HG02623 (cell line): Measurements from ENCODE around the gene RAD51.

Experiments
- ATAC-seq: cut with Tn5 transposase; IDR thresholded peaks from one replicate; pipeline ENCODE4 v1.9.1; 2021; ENCODE audit warnings: moderate library complexity; ENCODE audit not compliant: unreplicated experiment

Gene RAD51

GRCh38 chr15:40759961-40760360, 65.0 kb downstream of the RAD51 start:
- no peak for ATAC-seq

DNA sequence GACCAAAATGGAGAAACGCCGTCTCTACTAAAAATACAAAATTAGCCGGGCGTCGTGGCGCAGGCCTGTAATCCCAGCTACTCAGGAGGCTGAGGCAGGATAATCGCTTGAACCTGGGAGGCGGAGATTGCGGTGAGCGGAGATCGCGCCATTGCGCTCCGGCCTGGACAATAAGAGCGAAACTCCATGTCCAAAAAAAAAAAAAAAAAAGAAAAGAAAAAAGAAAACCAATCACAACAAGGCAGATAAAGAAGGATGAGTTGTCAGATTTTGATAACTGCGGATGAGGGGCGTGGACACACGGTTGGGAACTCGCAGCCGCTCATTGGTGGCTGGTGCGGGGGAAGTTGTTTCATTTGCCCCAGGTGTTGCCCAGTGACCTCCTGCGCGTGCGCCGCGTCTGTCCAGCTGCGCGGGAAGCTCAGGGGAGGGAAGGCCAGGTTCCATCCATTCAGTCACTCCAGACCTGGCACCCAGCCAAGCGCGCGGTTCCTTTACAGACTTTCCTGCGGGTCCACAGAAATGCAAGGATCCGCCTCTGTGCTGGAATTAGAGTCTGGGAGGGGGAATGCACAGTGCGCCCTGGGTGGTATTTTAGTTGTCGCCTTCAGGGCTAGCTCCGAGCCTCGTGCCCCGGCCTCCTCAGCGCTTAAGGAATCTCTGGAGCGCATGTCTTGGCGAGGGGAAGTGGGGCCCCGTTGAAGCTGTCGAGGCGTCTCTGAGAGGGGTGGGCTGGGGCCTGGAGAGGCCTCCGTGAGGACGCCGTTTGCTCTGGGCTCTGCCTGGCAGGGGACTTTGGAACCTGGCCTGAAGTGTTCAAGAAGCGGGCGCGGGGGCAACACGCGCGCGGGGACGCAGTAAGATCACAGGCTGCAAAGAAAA, 68.2 kb downstream of the RAD51 start:
- ATAC-seq: peak; percentile 3

- ATAC-seq: peak; percentile 49
Observed at GRCh38 chr15:40763801-40764628, 69.0 kb downstream of the RAD51 start, which contains the start of gene GCHFR. GCHFR (plus strand) TSS chr15:40764068; CDS start chr15:40764181, 113 bp downstream.

- no peak for ATAC-seq
Observed at GRCh38 chr15:40764629-40765103, 69.7 kb downstream of the RAD51 start.

DNA sequence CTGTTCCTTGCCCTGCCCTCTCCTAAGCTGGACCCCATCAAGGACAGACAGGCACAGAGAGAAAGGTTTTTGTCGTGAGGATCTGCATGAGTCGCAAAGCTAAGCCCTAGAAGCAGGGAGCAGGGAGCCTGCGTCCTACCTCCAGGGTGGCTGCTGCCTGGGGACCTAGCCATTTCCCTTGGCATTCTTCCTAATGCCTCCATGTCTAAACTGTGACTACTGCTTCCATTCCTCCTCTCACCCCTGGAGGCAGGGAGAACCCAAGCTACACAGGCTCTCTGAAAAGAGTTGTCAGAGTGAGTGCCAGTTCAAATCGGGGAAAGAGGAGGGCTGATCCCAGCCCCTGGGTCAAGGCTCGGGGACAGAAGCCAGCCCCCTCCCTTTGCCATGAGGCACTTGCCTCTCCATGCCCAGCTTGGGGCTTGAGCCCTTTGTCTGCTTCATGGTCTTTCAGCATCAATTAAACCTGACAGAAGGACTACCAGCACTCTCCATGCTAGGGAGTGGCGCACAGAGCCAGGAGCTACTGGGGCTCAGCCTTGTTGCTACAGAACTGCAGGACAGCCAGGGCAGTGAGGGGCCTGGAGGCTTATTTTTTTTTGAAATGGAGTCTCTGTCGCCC, 71.3 kb downstream of the RAD51 start:
- ATAC-seq: no peak

DNA sequence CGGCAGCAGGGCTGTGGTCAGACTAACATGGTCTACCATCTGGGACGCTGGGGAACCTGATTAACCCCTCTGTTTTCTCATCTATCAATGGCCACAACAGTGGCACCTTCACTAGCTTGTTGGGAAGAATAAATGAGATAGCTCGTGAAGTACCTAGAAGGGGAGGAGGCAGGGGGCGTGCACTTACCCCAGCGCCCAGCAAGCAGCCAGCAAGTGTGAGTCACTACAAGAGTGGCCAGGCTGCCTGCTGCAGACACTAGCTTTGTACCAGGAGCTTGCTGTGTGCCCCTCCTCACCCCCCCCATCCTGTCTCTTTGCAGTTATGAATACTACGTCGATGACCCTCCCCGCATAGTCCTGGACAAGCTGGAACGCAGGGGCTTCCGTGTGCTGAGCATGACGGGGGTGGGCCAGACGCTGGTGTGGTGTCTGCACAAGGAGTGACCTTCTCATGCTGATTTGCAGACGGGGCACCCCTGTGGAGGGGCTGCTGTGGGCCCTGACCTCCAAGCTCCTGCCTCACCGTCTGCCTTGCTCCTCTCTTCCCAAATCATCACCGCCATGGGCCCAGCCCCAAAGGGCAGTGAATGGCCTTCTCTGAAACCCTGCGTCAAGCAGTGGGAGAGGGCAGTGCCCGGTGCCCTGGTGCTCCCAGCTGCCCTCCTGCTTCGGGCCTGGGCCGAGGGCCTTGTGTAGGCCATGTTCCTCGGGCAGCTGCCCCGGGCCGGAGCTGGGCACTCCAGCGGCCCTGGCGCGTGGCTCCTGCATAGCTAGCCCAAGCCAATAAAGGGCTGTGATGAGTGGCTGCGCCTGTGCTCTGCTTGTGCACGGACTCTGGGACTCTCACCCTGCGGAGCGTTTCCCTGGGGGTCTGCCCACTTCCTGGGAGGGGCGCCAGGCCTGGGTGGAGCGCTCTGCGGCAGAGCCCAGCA, 72.2 kb downstream of the RAD51 start:
- ATAC-seq: no peak

DNA sequence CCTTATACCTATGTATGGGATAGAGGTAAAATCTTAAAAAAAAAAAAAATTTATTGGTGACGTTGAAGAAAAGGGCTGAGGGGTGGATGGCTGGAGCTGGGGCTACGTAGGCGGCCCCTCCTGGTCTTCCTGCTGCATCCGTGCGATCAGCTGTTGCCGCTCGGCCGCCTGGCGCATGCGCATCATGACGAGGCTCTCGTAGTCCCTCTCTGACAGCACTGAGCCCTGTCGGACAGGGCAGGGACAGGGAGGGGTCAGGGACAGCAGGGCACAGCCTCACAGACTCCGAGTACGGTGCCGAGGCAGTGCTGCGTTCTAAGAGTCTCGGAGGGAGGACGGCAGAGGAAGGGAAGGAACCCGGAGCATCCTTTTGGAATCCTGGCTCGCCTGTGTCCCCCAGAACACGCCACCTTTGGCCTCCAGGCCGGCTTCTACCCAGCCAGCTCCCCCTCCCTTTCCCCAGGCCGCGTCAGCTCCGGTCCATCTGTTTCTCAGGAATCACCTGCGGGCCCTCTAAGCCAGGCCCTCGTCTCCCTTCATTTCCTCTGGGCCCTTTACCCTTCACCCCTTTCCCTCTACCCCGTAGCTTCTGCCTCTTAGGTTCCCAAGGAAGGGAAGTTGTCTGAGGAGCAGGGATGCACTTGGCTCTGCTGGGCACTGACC, 73.0 kb downstream of the RAD51 start:
- no peak for ATAC-seq

DNA sequence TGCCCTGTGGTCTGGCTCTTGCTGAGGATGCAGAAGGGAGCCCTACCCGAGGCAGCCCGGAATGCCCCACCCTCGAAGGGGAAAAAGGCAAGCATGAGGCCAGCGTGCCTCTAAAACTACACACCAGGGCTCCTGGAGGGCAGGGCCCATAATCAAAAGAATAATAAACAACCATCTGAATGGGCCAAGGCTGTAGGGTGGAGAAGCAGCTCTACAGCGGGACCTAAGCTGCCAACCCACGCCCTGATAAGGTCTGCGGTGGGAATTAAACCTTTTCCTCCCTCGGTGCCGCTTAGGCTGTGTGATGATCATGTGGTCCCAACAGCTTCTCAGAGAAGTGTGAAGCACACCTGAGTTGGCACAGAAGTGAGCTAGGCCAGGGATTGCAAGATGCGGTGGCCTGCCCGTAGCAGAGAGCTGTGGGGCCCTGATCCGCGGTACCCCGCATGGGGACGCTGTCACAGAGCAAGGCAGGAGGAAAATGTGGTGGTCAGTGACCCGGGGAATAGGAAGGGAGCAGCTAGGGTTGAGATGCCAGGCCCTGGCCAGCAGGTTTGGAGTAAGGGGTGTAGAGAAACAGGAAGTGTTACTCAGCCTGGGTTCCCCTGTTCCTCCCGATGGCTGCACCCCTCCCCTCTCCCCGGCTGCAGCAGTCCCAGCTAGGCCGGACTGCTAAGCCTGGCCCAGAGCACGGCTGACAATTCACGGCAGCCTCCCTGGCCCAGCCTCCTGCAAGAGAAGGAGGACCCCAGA, 73.7 kb downstream of the RAD51 start:
- ATAC-seq: no peak

GRCh38 chr15:40769274-40770146, 74.5 kb downstream of the RAD51 start, which contains the start of gene C15orf62:
C15orf62 (plus strand) TSS chr15:40769980; CDS start chr15:40770496, 516 bp downstream.
- ATAC-seq: peak; percentile 31

DNA sequence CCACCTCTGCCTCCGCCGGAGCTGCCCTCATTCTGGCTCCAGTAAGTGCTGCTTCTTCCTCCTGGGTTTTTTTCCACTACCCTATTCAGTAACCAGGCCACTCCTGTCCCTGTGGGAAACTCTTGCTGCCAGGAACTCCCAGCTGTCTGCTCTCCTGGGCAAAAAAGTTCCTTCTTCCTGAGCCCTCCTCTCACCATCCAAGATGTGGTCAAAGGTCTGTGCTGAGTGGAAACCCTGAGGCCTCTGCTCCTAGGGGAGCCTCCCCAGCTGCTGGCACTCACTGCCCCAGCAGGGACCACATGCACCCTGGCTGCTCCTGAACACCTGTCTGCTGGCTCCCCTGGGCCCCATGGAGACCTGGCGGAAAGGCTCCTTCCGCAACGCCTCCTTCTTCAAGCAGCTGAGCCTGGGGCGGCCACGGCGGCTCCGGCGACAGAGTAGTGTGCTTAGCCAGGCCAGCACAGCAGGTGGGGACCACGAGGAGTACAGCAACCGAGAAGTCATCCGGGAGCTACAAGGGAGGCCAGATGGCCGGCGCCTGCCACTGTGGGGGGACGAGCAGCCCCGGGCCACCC, 75.3 kb downstream of the RAD51 start:
- no peak for ATAC-seq

GRCh38 chr15:40771242-40771641, 76.3 kb downstream of the RAD51 start:
- no peak for ATAC-seq

GRCh38 chr15:40772014-40772413, 77.0 kb downstream of the RAD51 start:
- no peak for ATAC-seq

GRCh38 chr15:40773496-40773895, 78.5 kb downstream of the RAD51 start:
- ATAC-seq: no peak

DNA sequence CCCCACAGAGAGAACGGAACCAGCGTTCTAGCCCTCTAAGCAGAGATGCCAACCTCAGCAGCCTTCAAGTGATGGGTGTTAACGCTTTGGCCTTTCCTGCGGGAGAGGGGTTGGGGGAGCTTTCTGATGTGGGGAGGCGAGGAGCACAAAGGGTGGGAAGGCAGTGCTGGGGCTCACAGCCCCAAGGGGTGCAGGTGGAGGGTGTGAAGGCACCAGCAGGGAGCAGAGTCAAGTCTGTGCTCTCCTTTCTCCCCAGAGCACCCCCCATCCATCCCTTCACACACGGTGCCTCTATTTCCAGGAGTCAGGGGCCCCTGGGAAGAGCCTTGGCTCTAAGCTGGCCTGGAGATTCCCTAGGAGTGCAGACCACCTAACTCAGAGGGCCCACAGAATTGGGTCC, 78.9 kb downstream of the RAD51 start:
- ATAC-seq: no peak

DNA sequence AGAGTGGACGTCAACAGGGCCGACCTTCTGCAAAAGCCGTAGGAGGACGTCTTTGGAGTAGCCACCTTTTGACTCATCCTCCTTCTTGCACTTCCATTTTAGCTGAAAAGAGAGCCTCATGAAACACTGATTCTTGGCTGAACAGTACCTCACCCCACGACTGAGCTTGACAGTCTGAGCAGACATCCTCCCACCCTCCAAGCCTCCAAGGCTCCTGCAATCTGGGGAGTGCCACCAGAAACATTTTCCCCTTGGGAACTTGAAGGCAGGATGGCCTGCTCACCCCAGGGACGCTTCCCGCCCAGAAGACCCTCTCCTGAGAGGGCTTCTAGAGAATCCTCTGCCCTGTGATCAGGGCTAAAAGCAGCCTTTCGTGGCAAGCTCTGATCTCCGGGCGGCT, 80.0 kb downstream of the RAD51 start:
- ATAC-seq: no peak

DNA sequence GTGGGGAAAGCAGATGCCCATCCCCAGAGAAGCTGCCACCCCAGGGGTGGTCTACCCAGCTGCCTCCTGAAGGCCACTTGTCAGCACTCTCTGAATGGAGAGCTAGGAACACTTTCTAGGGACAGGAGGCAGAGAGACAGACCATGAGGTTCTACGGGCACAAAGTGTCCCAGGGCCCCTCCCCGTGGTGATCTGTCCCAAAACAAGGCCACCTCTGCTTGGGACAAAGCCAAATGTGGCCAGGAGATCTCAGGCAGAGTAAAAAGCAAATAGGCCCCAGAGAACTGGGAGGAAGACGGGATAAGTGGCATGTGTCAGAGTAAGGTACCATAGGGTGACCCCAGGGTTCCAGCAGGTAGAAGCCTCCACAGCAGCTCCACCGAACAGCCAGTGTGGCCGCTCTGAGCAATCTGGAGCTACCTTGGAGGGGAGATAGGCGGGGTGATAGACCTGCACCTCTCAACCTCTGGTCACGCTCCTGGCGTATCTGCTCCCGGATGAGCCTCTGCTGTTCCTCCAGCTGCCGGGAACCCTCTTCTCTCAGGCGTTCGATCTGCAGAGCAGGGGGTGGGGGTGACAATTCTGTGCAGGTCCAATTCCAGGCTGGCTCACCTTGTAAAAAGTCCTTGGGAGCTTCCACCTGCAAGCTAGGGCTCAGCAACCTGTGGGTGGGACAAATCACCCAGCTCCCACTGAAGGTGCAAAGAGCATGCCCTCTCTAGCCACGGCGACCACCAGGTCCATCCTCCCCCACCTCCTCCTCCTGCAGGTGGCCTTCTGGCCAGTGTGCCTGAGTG, 81.0 kb downstream of the RAD51 start:
- ATAC-seq: no peak
